GM10847 (cell line): Measurements from ENCODE around the gene SMPDL3B.

Experiments used
- POLR2A ChIP-seq: IDR thresholded peaks from 2 replicates; pipeline ENCODE4 v1.6.1; 2011; ENCODE audit not compliant: insufficient read length; ENCODE audit errors: extremely low read depth

SMPDL3B gene

DNA sequence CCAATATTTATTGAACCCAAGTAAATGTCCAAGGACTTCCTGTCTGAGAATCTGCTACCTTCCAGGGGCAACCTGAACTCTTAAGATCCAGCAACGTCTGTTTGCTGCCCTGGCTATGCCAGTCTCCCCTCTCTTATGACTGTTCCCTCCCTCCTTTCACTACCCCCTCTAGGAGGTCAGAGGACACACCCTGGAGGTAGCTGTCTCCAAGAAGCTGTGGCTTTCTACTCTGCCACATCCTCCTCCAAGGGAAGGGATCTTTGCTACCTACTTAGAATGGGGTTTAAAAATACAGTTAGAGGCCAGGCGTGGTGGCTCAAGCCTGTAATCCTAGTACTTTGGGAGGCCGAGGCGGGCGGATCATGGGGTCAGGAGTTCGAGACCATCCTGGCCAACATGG is 3.6 kb upstream of the SMPDL3B start:
- TF ChIP-seq POLR2A, result no peak

DNA sequence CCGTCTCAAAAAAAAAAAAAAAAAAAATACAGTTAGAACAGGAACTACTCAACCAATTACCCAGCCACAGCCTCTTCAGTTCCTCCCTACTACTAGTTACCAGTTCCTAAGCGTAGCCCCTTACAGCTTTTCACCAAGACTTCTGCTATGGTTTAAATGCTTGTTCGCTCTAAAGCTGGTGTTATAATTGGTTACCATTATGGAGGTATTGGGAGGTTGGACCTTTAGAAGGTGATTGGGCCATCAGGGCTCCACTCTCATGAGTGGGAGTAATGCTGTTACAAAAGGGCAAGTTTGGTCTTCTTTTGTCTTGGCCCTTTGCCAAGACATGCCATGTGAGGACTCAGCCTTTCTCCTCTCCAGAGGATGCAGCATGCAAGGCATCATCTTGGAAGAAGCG is 3.0 kb upstream of the SMPDL3B start:
- TF ChIP-seq POLR2A, result no peak

DNA sequence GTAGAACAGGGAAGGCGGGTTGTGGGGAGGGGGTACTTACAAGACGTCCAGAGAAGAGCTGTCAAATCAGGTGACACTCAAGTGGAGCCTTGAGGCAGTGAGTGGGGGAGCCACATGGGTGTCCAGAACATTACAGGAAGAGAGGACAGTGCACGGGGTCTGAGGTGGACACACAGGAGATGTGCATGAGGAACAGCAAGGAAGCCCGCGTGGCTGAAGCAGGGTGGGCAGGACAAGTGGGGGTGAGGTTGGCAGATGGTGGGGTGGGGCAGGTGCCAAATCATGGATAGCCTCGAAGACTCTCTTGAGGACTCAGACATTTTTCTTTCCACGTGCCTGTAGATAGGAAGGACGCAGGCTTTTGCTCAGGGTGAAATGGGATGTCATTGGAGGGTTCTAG is 921 bp downstream of the SMPDL3B start:
- no peak for TF ChIP-seq POLR2A

DNA sequence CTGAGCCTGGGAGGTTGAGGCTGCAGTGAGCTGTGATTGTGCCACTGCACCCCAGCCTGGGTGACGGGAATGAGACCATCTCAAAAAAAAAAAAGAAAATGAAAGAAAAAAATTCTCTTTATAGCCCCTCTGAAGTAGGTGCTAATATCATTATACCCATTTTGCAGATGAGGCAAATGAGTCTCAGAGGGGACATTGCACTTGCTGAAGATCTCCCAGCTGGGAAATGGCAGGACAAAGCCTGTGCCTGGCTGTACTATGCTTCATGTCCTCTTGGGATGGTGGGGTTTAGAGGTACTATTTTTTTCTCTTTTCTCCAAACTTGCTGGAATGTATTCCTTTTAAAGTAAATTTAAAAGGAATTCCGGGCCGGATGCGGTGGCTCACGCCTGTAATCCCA is 1.6 kb downstream of the SMPDL3B start:
- no peak for TF ChIP-seq POLR2A

DNA sequence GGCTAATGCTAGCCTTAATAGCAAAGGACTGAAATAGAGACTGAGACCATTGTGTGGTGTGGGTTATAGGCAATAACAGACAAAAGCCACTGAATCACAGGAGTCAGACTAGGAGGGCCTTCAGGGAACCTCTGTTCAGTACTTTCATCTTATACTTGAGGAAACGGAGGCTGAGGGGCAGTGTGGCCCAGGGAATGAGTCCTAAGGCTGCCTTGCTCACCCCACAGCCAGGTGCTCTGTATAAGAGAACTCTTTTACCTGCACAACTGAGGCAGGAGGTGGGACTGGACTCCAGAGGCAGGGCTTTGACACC is 2.7 kb downstream of the SMPDL3B start:
- no peak for TF ChIP-seq POLR2A

DNA sequence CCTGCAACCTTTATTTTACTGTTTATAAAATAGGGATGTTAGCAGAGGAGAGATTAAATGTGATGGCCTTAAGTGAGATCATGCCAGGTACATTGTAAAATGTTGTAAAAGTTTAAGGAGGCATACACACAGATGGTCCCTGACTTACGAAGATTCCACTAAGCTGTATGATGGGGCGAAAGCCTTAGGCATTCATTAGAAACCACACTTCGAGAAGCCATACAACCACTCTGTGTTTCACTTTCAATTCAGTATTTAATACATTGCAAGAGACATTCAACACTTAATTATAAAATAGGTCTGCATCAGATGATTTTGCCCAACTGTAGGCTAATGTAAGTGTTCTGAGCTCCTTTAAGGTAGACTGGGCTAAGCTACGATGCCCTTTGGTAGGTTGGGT is 3.7 kb downstream of the SMPDL3B start:
- no peak for TF ChIP-seq POLR2A

DNA sequence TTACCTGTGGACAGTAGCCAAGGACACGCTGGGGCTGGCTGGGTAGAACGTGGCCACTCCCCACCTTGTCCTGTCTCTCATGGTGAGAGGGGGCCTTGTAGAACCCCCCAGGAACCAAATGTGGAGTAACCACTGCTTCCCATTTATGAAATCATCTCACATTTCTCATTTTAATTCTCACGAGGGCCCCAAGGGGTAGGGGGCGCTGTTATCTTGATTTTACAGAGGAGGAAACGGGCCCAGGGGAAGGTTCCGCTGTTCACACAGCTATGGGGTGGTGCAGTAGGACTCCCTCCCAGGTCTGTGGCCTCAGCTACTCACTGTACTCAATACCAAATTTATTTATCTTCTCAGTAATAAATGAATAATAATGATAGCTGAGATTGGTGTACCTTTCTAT is 5.5 kb downstream of the SMPDL3B start:
- no peak for TF ChIP-seq POLR2A

DNA sequence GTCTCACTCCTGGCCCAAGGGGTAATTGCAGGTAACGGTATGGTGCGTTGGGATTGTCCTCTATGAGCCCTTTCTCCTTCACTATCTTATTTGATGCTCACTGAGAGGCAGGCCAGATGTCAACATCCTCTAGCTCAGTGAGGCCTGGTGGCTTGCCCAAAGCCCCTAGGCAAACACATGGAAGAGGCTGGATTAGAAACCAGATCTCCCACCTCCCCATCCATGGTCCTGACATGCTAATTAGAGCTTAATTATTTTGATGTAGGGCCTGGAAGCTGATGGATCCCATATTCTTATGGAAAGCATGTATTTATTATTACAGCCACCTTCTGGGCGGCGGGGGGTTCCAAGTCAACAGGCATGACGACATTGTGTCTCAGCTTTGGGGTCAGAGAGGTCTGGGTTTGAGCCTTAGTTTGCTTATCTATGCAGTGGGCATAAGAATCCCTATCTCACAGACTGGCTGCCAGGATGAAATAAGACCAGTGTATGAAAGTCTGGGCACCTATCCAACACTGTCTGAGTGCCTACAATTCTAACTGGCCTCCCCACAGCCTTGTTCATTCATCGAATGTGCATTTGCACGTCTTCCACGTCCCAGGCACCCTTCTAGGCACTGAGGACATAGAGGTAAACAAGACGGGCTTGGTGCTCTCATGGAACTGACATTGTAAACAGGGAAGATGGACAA is 6.2 kb downstream of the SMPDL3B start:
- no peak for TF ChIP-seq POLR2A

DNA sequence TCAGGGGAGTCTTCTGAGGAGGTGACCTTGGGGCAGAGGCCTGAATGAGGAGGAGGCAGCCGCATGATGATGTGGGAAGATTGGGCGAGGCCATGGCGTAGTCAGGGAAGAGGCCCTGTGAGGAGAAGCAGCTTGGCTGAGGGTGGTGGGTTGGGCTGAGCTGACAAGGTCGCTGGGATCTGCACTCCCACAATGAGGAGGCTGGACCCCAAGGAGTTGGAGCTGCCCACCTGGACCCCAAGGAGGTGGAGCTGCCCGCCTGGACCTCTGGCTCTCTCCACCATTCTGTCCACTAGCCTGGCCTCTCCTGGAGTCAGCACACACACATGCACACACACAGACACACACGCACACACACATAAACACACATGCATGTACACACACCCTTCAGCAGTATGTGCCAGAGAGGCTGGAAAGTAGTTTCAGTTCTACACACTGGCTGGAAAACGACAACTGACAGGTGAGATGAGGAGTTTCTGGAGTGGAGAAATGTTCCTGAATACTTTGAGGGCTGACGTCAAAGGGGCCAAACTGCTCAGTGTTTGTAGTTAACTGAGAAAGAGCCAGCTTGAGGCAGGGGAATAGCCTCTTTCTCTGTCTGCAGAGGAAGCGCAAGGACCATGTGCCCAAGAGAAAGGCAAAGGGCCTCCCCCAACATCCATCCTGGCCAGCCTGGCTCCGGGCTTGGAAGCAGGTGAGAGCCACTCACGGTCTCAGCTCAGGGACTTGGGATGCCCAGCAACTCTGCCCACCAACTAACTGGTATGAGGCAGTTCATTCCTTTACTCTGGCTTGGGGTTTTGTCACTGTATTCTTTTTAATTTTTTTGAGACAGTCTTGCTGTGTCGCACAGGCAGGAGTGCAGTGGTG is 7.1 kb downstream of the SMPDL3B start:
- no peak for TF ChIP-seq POLR2A

DNA sequence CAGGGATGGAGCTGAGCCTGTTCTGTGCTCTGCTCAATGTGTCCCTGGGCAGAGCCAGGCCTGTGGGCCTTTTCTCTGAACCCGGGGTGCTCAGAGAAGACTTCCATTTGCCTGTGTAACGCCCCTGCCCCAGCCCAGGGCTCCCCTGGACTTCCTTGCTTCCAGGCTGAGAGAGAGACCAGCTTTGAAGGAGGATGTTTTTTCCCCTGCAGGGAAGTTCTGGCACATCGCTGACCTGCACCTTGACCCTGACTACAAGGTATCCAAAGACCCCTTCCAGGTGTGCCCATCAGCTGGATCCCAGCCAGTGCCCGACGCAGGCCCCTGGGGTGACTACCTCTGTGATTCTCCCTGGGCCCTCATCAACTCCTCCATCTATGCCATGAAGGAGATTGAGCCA is 10.2 kb downstream of the SMPDL3B start:
- TF ChIP-seq POLR2A, result no peak

DNA sequence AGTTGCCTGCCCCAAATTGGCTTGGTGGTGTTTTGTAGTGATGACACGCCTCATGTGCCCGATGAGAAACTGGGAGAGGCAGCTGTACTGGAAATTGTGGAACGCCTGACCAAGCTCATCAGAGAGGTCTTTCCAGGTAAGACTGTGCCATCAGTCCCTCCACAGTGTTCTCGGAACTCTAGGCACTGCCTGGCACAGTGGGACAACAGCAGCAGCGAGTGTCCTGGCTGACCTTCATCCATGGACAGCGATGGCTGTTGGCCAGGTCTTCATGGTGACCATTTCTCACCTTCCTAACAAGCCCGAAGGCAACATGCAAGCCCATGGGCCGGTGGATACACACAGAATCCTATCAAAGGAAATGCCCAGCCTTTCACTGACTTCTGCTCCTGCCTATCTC is 14.2 kb downstream of the SMPDL3B start:
- no peak for TF ChIP-seq POLR2A

DNA sequence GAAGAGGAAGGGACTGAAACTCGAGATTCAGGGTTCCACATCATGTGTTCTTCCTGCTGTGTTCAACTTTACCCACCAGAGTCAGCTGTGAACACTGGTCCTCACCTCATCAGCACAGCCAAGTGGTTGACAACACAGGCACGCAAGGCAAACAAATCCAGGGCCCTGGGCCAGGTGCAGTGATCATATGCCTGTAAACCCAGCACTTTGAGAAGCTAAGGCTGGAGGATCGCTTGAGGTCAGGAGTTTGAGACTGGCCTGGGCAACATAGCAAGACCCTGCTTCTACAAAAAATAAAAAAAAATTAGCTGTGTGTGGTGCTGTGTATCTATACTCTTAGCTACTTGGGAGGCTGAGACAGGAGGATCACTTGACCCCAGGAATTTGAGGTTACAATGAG is 16.6 kb downstream of the SMPDL3B start:
- TF ChIP-seq POLR2A, result no peak

DNA sequence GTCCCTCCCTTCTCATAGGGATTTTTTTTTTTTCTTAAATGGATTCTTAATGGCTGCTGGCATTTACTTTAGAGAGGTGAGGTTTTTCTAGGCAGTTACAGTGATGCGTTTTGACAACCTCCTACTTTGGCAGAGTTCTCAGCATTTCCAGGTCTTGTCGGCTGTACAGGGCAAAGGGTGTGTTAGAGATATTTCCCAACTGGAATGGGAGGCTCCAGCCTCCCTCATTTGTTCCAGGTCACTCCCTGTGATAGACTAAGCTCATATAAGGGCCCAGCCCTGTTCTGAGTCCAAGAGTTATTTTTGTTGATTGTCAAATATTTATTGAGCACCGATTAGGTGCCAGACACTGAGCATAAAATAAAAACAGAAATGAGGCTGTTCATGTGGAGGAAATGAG is 17.3 kb downstream of the SMPDL3B start:
- no peak for TF ChIP-seq POLR2A

DNA sequence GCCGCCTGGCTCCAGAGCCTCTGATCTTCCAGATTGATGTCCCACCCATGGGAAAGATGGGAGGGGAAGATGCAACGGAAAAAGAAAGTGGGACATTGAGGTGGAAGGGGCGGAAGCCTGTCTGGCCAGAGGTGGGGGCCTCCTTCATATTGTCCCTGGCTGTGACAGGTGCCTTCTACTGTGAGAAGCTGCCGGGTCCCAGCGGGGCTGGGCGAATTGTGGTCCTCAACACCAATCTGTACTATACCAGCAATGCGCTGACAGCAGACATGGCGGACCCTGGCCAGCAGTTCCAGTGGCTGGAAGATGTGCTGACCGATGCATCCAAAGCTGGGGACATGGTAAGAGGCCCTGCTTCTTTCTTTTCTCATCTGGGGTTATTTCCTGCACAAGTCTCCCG is 19.4 kb downstream of the SMPDL3B start:
- no peak for TF ChIP-seq POLR2A

DNA sequence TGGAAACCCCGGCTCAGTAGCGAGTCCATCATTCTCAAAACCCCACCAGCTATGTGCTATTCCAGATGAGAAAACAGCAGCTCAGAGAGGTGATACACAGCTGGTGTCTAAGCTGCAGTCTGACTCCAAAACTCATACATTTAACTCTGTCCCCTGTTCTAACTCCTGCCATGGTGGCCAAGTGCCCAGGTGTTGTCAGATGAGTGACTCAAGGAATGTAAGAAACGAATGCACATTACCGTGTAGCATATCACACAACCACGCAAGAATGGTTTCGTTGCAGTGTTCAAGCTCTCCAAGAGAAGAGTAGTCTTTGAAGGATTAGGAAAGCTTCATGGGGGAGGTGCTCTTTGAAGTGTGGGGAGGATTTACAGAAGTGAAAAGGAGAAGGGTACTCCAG is 20.3 kb downstream of the SMPDL3B start:
- no peak for TF ChIP-seq POLR2A

DNA sequence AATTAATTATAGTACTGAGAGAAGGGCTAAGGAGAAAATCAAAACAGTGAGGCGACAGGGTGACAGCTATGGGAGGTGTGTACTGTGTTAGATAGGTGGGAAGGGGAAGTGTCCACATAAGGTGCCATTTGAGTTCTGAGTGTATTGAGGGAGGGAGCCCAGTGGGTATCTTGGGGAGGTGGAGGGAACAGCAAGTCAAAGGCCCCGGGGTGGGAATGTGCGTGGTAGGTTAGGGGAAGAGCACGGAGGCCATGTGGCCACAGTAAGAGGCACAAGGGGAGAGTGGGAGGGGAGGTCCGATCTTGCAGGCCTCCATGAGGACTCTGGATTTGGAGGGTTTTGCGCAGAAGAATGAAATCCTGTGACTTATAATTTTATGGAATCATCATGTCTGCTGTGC is 22.0 kb downstream of the SMPDL3B start:
- no peak for TF ChIP-seq POLR2A

DNA sequence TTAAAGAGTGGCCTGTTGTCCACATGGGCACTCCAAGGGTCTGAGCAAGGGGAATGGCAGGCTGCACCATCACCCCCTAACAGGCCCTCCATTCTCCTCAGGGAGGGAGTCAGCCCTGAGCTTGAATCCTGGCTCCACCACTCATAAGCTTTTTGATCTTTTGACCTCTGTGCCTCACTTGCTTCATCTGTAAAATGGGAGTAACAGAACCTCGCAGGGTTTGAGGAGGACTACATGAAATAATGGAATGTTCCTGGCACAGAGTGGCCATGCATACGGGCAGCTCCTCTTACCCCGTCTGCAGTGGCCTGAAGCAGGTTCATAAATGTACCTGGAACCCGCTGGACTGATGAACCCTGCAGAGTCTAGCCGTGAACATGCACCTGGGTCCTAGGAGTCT is 22.9 kb downstream of the SMPDL3B start:
- no peak for TF ChIP-seq POLR2A
